Esophagus squamous epithelium (tissue), 4 donors: ENCODE measurements around the gene POMP.

Experiments
- CTCF ChIP-seq, 6 experiments: fragments of 450-650 bp in 4 of 6; fragments of 200-600 bp in 2 of 6; sonication (generic) in 2 of 6; IDR thresholded peaks; one replicate each; pipeline ENCODE4 v1.5.1; 2016 to 2019; ENCODE audit warnings: antibody characterized with exemption in 6 of 6, mild to moderate bottlenecking in 4 of 6, moderate library complexity in 4 of 6
- POLR2A ChIP-seq, 4 donors: fragments of 450-650 bp; IDR thresholded peaks; one replicate each; pipeline ENCODE4 v1.6.1; 2017; ENCODE audit warnings: antibody characterized with exemption in 4 of 4, mild to moderate bottlenecking in 4 of 4, moderate library complexity in 3 of 4

GRCh38 chr13:28671126-28671792 lies 12.3 kb downstream of the POMP start:
- TF ChIP-seq POLR2A (IDR thresholded peaks at IDR 0.05) (no peak), CTCF (IDR thresholded peaks at IDR 0.05) (no peak)
